ENCODE measurements around the gene PCDHGB5. TPM values are rescaled to one million over a fixed set of nuclear protein-coding genes. Genes with fewer than 3 reads are reported as not detected.

Gene PCDHGB5
- polyA plus RNA-seq, 1 donor from 2014 or later = 0.17 TPM

GRCh38 chr5:141420855-141421488 is 23.2 kb downstream of the PCDHGB5 start, which contains the start of gene PCDHGA11:
TSS of gene PCDHGA11 (plus strand) at chr5:141421051. CDS start at chr5:141421228, 177 bp downstream.
- H3K9me3 ChIP-seq (ENCODE audit: low read length) = peaks cover 88% of the 10 kb centered on the region
- H3K9me2 ChIP-seq (ENCODE audit: insufficient read depth, low read length) = no peaks in the 10 kb centered on the region
- no peak within 1 kb of the TSS for H3K9ac ChIP-seq (ENCODE audit: low read length)
- peaks cover 63% of the 10 kb centered on the region for H3K79me2 ChIP-seq (replicated peaks; ENCODE audit: insufficient read depth, low read length)
- H4K20me1 ChIP-seq (ENCODE audit: insufficient read depth) = no peaks in the 10 kb centered on the region
- no peaks in the 10 kb centered on the region for H3K27me3 ChIP-seq (ENCODE audit: insufficient read depth, low read depth, low read length)
- H3K36me3 ChIP-seq (ENCODE audit: insufficient read depth, low read length) = peaks cover 84% of the 10 kb centered on the region
- H3K27ac ChIP-seq (ENCODE audit: low read length) = no peak within 1 kb of the TSS
- H3K4me3 ChIP-seq (ENCODE audit: low read length) = peak within 1 kb of the TSS; percentile 57
- no peak within 1 kb of the TSS for H3K4me2 ChIP-seq (ENCODE audit: low read length)
- TF ChIP-seq SMC3 (conservative IDR thresholded peaks at IDR 0.05; ENCODE audit: poor library complexity) (no peak), EZH2 (IDR thresholded peaks at IDR 0.05; ENCODE audit: borderline replicate concordance, insufficient read depth, low read length, poor library complexity, severe bottlenecking) (no peak), EP300 (conservative IDR thresholded peaks at IDR 0.05; ENCODE audit: poor library complexity, severe bottlenecking) (no peak), RAD21 (conservative IDR thresholded peaks at IDR 0.05) (no peak), TAF1 (IDR thresholded peaks at IDR 0.05; ENCODE audit: low read depth) (no peak), CTCF (IDR thresholded peaks at IDR 0.05; ENCODE audit: poor library complexity, severe bottlenecking) (no peak), POLR2AphosphoS5 (IDR thresholded peaks at IDR 0.05) (no peak), REST (IDR thresholded peaks at IDR 0.05; ENCODE audit: borderline replicate concordance) (no peak), MXI1 (conservative IDR thresholded peaks at IDR 0.05; ENCODE audit: poor library complexity, severe bottlenecking) (no peak)
- H3F3A ChIP-seq (ENCODE audit: insufficient read depth, low read length, poor library complexity, severe bottlenecking) = peaks cover 5% of the 10 kb centered on the region
- H2AFZ ChIP-seq (ENCODE audit: low read depth, low read length) = no peak within 1 kb of the TSS

GRCh38 chr5:141421489-141421855 is 23.7 kb downstream of the PCDHGB5 start:
- no peak overlapping the region for H3K9ac ChIP-seq (ENCODE audit: low read length)
- H3K36me3 ChIP-seq (ENCODE audit: insufficient read depth, low read length) = peaks cover 84% of the 10 kb centered on the region
- no peak overlapping the region for H3K27ac ChIP-seq (ENCODE audit: low read length)
- peaks cover 58% of the 10 kb centered on the region for H3K79me2 ChIP-seq (replicated peaks; ENCODE audit: insufficient read depth, low read length)
- no peaks in the 10 kb centered on the region for H3K9me2 ChIP-seq (ENCODE audit: insufficient read depth, low read length)
- no peaks in the 10 kb centered on the region for H3K27me3 ChIP-seq (ENCODE audit: insufficient read depth, low read depth, low read length)
- no peak for TF ChIP-seq REST (IDR thresholded peaks at IDR 0.05; ENCODE audit: borderline replicate concordance)
- TF ChIP-seq RAD21 (conservative IDR thresholded peaks at IDR 0.05) = no peak
- TF ChIP-seq MXI1 (conservative IDR thresholded peaks at IDR 0.05; ENCODE audit: poor library complexity, severe bottlenecking) = no peak
- TF ChIP-seq SMC3 (conservative IDR thresholded peaks at IDR 0.05; ENCODE audit: poor library complexity) = no peak
- TF ChIP-seq CTCF (IDR thresholded peaks at IDR 0.05; ENCODE audit: poor library complexity, severe bottlenecking) = no peak
- no peak for TF ChIP-seq POLR2AphosphoS5 (IDR thresholded peaks at IDR 0.05)
- TF ChIP-seq TAF1 (IDR thresholded peaks at IDR 0.05; ENCODE audit: low read depth) = no peak
- TF ChIP-seq EZH2 (IDR thresholded peaks at IDR 0.05; ENCODE audit: borderline replicate concordance, insufficient read depth, low read length, poor library complexity, severe bottlenecking) = no peak
- TF ChIP-seq EP300 (conservative IDR thresholded peaks at IDR 0.05; ENCODE audit: poor library complexity, severe bottlenecking) = no peak
- peaks cover 5% of the 10 kb centered on the region for H3F3A ChIP-seq (ENCODE audit: insufficient read depth, low read length, poor library complexity, severe bottlenecking)
- H2AFZ ChIP-seq (ENCODE audit: low read depth, low read length) = no peak overlapping the region
- peak overlapping the region; percentile 39 for H3K4me3 ChIP-seq (ENCODE audit: low read length)
- peaks cover 88% of the 10 kb centered on the region for H3K9me3 ChIP-seq (ENCODE audit: low read length)
- no peak overlapping the region for H3K4me2 ChIP-seq (ENCODE audit: low read length)
- no peaks in the 10 kb centered on the region for H4K20me1 ChIP-seq (ENCODE audit: insufficient read depth)

Data from neural cell (in vitro differentiated cells).